ENCODE measurements around the gene SLC16A10.
A peak's percentile ranks its signal among the peaks of the same experiment; 100 is the strongest.
"Not testable (repeated sequence)": the region's sequence is repeated elsewhere in the genome, so short reads cannot be mapped to it uniquely, and the experiment has no call there.

Gene SLC16A10

DNA sequence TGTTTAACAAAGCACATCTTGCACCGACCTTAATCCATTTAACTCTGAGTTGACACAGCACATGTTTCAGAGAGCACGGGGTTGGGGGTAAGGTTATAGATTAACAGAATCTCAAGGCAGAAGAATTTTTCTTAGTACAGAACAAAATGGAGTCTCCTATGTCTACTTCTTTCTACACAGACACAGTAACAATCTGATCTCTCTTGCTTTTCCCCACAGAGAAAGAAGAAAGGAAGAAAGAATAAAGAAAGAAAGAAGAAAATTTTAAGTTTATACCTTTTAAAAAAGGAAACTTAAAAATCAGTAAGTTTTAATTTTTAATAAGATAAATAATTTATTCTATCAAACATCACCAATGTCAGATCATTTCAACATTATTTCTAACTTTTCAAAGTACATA lies 168.5 kb downstream of the SLC16A10 start:
- not testable (repeated sequence) for DNase-seq

DNA sequence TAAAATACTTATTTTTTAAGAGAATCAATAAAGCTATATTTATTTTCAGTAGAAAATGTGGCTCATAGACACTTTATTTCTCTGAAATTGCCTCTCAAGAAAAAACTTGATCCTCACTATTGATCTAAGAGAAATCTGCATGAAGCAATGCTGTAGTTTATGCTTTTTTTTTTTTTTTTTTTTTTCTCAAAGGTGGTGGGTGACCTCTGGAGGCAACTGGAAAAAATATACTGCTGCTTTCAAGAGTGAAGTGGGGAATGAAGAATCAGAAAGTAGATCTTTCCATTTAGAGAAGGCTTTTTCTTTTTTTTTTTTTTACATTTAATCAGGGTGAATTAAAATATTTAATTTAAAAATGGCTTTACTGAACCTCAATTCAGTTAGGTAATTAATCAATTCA lies 169.3 kb downstream of the SLC16A10 start:
- DNase-seq: no peak

DNA sequence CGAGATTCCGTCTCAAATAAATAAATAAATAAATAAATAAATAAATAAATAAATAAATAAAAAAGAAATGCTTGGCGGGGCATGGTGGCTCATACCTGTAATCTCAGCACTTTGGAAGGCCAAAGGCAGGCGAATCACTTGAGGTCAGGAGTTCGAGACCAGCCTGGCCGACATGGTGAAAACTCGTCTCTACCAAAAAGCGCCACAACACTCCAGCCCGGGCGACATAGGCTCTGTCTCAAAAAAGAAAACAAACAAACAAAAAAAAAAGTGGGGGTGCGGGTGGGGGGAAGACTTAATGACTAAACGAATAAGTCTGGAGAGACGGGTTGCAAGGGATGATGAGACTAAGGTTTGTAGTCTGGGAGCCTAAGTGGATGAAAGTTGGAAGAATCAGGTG lies 170.7 kb downstream of the SLC16A10 start:
- no peak for DNase-seq

DNA sequence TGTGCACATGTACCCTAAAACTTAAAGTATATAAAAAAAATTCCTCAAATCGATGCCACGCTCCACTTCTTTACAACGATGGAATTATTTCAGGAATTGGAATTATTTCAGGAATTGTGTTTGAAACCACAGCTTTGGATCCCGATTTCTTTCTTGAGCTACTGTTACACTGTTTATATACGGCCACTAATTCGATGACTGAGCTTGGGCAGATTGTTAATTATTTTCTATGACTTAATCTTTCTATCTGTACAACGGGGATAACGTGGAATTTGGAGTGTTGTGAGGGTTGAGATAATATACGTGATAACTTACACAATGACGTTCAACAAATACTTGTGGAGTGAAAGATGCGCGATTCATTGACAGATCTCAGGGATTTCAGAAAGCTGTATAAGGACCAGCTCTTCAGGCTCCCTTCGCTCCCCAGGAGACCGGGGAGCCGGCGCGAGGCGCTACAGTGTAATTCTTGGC lies 171.3 kb downstream of the SLC16A10 start:
- no peak for DNase-seq

DNA sequence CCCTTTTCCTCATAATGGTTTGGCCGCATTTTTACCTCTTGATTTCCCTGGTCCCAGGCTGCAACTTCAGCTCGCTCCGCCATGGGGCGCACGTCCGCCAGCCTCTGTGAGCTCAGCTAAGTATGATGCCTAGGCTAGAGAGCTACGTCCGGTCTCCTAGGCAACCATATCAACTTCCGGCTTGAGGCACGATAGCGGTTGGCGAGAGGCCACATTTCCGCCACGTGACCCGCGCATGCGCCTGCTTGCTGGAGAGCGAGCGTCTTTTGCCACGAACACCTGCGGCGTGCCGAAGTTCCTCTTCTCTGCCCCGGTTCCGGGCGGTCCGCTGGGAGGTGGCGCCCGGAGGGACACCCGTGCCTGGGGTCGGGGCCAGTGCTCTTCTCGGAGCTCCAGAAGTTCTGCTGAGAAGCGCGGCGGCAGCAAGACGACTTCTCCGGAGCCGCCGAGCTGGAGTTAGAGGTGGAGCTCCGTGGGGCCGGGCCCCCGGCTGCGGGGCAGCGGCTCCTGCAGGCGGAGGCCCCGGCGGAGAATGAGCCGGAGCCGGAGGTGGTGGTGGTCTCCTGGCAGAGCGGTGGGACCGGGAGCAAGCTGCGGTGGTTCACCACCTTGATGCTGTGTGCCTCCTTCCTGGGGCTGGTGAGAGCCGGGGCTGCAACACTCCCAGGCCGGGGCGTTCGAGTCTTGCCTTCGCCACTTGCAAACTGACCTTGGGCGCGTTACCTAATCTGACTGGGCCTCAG lies 172.0 kb downstream of the SLC16A10 start:
- peak; percentile 83 to 99 (median 96) for DNase-seq

DNA sequence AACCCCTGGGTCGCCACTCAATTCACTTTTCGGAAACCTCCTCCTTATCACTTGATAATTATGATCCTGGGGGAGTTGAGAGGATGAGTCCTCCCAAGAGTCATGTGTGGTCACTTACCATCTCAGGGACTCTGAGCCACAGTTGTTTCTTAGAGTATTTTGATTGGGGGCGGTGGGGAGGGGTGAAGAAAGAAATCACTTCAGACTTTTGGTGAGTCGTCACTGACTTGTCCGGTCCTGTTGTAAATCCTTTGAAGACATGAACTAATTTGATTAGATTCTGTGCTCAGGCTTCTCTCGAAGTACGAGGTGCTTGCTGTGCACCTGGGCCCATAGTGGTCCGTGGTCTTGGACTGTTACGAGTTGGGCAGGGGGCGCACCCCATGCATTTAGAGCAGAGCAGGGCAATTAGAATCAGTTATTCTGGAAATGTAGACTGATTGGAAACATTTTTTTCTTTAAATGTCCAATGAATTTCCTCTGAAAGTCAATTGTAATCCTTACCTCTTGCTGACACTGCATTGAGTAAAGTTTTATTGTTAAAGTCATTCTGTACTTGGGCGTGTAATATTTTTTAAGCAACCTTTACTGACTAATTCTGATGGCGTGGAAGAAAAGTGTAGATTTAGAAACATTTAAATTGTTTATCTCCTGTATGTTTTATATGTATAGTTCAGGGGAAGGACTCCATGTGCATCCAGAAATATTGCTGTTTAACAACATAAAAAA lies 173.4 kb downstream of the SLC16A10 start:
- no peak for DNase-seq

DNA sequence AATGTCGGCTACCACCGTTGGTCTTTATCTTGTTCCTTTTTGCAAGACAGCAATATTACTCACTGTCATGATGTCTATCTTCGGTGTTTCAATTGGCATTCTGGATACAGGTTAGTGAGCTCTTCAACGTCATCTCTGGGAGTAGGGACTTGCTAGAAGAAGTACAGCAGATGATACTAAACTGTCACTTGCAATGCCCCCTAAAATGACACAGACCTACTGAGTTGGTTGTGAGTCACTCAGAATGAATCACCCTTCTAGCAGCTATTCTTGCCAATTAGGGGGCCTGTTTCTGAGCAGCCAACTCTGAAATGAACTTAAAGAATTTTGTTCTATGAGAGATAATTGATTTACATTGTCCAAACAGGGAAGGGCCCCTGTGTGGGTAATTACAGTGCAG lies 176.5 kb downstream of the SLC16A10 start:
- DNase-seq: peak in 9 of 56 donors; percentile 5 to 62 (median 16)

DNA sequence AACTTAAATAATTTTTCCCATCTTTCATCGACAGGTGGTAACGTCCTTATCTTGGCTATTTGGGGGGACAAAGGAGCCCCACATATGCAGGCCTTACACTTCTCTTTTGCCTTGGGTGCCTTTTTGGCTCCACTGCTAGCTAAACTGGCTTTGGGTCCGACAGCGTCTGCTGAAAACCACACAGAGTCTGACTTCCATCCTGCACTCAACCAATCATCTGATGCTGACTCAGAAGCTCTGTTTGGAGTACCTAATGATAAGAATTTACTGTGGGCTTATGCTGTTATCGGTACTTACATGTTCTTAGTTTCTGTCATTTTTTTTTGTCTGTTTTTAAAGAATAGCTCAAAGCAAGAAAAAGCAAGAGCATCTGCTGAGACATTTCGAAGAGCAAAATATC lies 178.5 kb downstream of the SLC16A10 start:
- DNase-seq: peak in 2 of 56 donors; percentile 1 to 7

DNA sequence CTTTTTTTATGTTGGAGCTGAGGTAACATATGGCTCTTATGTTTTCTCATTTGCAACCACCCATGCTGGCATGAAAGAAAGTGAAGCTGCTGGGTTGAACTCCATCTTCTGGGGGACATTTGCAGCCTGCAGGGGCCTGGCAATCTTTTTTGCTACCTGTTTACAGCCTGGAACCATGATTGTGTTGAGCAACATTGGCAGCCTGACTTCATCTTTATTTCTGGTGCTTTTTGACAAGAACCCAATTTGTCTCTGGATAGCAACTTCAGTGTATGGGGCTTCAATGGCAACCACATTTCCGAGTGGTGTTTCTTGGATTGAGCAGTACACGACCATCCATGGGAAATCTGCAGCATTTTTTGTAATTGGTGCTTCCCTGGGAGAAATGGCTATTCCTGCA lies 179.0 kb downstream of the SLC16A10 start:
- DNase-seq: no peak

DNA sequence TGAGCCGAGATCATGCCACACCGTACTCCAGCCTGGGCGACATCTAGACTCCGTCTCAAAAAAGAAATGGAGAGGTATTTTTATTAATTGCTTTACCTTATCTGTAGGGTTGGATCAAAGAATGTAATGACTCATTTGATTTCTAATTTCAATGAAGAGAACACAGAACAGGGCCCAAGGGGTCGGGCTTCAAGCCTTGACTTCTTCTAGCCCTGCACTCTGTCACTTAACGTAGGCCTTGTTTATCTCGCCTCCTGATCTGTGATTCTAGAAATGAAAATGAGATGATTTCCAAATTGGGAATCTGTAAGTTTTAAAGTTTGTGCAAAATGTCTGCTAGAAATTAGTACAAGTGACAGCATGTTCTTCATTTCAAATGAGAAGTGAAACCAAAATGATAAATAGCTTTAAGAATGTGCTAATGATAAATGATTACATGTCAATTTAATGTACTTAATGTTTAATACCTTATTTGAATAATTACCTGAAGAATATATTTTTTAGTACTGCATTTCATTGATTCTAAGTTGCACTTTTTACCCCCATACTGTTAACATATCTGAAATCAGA lies 180.5 kb downstream of the SLC16A10 start:
- DNase-seq: no peak

DNA sequence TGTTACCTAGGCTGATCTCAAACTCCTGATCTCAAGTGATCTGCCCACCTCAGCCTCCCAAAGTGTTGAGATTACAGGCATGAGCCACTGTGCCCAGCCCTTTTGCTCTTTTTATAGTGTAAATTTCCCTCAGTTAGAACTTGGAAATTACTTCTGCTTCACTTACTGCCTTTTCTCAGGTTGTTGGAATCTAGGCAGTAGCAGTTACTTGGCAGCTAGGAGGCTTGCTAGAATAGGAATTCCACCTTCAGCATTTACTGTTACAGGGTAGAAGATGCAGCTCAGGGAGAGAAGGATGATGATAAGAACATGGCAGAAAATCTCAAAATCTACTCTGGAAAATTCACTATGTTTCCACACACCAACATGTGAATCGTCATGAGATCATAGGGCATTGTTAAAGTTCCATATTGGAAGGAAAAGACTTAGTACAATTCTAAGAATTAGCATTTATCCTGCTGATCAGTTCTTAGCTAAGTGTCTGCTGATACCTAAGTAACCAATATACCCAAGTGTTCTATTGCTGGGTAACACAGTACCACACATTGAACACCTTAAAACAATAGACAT lies 182.2 kb downstream of the SLC16A10 start:
- DNase-seq: no peak

DNA sequence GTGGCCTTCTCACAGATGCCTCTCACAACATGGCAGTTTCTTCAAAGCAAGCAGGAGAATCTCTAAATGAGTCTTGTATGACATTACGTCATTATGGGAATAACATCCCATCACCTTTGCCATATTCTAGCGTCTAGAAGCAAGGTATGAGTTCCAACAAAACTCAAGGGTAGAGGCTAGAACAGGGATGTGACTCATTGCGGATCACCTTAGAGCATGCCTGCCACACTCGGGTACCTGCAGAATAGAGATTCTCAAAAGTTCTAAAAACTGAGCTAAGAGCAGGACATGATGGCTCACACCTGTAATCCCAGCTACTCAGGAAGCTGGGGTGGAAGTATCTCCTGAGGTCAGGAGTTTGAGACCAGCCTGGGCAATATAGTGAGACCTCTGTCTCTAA lies 182.8 kb downstream of the SLC16A10 start:
- no peak for DNase-seq

DNA sequence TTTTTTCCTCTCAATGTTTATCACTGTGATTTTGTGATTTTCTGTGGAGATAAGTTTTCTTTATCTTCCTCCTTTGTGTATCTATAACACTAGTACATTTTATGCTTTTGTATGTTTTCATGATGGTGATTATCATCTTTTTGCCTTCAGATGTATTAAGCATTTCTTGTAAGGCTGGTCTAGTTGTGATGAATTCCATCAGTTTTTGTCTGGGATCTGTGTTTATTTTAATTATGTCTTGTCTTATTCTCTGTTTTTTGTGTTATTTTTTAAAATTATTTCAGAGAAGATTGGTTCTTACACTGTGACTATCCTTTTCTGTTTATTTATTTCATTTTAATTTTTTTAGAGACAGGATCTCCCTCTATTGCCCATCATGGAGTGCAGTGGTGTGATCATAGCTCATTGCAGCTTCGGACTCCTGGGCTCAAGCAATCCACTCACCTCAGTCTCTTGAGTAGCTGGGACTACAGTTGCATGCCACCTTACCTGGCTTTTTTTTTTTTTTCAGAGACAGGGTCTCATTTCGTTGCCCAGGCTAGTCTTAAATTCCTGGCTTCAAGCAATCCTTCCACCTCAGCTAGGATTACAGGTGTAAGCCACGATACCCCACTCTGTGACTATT lies 187.4 kb downstream of the SLC16A10 start:
- DNase-seq: no peak

DNA sequence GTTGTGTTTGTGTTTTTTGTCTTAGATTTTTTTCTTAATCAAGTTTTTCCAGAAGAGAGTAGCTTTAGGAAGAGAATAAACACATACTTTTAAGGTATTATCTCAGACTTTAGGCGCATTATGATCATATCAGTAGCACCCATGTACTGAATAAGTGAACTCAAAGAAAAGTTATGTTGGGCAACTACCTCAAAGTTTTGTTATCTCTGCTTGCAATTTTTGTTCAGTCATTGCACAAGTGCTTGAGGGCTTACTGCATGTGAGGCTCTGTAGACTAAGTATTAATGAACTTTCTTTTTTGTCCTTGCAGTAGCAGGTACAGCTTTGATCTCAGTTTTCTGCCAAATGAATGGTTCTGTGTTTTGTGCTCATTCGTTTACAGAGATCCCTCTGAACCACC lies 189.0 kb downstream of the SLC16A10 start:
- DNase-seq: no peak

DNA sequence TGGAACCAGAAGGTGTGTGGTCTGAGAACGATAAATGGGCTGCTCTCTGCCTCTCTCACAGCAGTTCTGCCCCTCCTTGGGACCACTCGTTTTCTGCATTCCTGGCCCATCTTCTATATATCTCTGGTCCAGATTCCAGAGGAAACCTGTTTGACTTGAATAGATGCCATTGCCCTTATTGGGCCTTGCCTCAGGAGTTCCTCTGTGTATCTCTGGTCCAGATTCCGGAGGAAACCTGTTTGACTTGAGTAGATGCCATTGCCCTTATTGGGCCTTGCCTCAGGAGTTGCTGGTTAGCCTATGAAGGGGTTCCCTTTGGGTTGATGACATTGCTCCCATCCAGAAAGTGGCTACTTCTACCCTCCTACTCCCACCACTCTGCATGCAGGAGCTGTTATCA lies 189.4 kb downstream of the SLC16A10 start:
- DNase-seq: no peak

DNA sequence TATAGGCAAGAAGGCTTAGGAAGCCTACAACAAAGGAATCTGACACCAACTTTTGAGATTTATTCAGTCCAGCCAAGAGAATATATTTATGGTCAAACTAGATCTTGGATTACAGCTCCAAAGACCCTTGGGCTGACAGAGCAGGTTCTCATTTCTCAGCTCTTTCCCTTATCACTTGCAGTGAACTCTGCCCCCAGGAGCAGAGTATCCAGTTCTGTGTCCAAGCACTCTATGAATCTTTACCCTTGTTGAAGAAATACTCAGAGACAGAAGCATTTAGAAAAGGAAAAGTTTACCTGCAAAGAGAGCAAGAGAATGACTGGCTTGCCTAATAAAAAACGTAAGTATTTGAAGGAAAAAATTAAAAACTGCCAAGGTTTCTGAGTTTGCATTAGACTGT lies 190.5 kb downstream of the SLC16A10 start:
- no peak for DNase-seq

DNA sequence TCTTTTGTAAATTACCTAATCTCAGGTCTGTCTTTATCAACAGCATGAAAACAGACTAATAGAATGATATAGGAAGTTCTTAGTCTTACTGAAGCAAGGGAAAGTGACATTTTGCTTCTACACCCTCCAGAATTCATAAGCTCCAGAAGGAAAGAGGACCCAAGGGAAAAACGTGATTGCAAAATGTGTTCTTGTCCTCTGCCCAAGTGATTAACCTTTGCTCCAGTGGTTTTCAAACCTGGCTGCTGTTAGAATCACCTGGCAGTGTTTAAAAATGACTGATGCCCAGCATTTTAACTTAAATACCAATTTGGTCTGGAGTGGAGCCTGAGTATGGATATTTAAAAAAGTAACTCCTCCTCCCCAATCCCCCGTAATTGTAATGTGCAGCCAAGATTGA lies 191.4 kb downstream of the SLC16A10 start:
- DNase-seq: no peak

DNA sequence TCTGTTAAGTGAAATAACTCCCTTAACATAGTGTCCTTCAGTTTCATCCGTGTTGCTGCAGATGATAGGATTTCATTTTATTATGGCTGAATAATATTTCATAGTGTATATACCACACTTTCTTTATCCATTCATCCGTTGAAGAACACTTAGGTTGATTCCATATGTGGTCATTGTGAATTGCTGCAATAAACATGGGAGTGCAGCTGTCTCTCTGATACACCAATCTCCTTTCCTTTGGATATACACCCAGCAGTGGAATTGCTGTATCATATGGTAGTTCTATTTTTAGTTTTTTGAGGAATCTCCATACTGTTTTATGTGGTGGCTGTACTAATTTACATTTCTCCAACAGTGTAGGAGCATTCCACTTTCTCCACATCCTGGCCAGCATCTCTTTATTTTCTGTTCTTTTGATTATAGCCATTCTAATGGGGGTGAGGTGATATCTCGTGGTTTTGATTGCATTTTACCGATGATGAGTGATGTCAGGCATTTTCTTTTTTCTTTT lies 193.2 kb downstream of the SLC16A10 start:
- DNase-seq: no peak
